ENCODE data around the gene CUEDC2.

CUEDC2 gene

DNA sequence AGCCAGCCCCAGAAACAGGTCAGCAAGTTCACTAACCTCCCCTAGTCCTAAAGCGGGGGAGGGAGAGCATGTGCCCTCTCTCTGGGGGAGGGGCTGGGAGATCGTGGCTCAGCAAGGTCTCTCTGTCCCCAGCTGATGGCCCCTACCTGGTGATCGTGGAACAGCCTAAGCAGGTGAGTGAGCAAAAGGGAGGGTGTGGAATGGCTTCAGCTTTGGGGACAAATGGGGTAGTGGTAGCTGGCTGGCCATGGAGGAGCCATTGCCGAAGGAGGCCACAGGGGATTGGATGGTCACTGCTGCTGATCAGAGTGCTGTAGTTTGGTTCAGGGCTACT is 36.1 kb downstream of the CUEDC2 start:
- DNase-seq: no peak

DNA sequence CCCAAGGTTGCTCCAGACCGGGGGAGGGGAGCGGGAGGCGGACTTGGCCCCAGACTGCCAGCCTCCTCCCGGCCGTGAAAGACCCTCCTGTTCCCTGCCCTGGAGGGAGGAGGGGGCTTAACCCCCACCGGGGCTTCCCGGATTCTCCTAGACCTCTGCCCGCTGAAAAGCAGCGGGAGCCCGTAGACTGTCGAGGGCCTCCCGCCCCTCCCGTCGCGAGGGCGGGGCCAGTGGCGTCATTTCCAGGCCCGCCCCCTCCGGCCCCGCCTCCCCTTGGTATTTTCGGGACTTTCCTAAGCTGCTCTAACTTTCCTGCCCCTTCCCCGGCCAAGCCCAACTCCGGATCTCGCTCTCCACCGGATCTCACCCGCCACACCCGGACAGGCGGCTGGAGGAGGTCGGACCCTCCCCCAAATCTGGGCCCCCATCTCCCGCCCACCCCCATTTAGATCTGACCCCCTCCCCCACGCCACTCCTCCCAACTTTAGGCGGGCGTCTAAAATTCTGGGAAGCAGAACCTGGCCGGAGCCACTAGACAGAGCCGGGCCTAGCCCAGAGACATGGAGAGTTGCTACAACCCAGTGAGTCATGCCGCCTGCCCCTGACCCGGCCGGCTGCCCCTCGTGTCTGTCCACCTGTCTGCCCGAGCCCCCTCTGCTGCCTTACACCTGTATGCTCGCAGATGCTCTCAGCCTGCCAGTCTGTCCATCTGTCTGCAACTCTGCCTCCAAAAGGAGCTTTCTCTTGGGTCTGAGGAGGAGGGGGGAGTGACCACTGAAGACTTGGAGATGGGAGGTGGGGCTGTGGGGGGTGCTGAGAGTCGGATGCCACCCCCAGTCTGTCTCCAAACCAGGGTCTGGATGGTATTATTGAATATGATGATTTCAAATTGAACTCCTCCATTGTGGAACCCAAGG is 36.7 kb downstream of the CUEDC2 start, which contains the start of gene NFKB2:
Gene NFKB2, plus strand, starts transcription at position 306 of the 917 bp plus-strand sequence. Its CDS starts 255 bp downstream, at position 561.
- DNase-seq: peak; percentile 85

DNA sequence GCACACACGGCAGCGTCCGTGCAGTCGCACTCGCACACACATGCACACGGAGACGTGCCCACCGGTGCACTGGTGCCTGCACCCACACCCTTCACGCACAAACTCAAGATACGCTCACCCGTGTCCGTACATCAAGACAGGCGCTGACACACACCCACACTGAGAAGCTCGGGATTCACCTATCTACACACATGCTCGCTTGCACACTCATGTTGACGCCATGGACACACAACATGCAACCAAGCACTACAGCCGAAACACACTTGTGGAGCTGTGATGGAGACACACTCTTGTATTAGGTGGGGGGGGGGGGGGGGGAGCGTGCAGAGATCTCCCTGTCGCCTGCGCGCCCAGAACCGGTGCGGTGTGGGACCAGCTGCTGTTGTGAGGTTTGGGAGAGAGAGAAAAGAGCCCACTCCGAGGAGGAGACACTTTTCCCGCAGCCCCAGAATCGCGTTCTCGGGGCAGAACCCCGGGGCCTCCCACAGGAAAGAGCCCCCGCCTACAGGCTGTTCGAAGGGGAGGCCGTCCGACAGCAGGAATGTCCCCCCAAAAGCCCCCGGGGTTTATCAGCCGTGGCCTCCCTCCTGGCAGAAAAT is 37.5 kb downstream of the CUEDC2 start:
- DNase-seq: no peak

DNA sequence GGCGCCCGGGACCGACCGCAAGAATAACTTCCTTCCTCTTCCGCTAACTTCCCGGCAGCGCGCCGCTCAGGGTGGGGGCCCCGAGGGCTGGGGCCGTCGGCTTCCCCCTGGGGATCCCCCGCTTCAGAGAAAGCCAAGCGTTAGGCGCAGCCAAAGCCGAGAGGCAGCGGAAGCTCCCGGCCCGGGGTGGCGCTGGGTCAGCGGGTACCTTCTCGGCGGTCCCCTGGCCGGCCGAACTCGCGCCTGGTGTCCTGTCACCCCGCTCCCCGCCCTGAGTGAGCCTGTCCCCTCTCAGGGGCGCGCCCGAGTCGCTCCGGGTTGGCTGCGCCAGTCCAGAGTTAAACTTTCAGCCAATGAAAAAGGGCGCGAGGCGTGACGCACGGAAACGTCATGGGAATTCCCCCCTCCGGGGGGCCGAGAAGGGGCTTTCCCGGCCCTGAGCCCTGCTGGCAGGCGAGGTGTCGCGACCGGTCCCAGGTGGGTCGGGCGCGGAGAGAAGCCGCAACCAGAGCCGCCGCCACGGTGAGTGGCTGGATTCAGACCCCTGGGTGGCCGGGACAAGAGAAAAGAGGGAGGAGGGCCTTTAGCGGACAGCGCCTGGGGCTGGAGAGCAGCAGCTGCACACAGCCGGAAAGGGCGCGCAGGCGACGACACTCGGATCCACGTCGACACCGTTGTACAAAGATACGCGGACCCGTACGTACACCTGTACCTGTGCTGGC is 38.1 kb downstream of the CUEDC2 start:
- DNase-seq: peak; percentile 93

DNA sequence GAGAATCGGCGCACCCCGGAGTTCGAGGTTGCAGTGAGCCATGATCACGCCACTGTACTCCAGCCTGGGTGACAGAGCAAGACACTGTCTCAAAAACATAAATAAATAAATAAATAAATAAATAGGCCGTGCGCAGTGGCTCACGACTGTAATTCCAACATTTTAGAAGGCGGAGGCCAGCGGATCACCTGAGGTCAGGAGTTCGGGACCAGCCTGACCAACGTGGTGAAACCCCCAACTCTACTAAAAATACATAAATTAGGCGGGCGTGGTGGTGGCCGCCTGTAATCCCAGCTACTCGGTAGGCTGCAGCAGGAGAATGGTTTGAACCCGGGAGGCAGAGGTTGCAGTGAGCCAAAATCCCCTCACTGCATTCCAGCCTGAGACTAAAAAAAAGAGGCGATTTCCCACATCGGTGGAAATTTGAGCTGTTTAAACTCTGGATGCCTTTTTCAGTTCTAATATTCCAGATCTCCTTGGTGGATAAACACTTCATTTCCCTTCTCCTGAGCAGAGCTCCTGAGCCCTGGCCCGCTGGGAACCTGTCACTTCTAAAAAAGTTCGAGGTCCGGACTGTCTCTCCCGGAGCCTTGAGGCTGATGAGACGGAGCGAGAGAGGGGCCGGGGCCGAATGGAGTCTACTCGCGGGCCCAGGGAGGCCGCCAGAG is 38.8 kb downstream of the CUEDC2 start:
- DNase-seq: no peak

DNA sequence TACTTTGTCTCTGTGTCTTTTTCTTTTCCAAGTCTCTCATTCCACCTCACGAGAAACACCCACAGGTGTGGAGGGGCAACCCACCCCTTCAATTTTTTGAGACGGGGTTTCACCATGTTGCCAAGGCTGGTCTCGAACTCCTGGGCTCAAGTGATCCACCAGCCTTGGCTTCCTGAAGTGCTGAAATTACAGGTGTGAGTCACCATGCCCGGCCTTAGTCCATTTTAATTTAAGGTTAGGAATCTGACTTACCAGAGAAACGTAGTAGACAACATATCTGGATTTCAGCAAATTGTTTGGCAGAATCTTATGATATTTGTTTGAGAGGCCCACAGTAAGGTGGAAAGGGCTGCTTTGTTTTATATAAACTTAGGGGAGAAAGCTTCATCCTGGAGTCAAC is 40.1 kb downstream of the CUEDC2 start:
- DNase-seq: no peak

DNA sequence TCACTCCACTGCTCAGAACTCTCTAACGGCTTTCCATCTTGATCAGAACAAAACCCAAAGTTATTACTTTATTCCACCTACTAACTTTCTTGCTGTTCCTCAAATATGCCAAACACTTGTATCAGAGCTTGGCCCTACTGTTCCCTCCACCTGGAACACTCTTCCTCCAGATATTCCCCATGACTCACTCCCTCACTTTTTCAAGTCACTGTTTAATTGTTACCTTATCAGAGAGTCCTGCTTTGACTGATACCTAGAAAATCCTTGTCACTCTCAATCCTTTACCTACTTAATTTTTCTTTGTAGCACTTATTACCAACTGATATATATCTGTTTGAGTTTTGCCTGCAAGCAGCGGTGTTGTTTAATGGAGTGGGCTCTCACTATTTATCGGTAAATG is 42.5 kb downstream of the CUEDC2 start:
- no peak for DNase-seq

DNA sequence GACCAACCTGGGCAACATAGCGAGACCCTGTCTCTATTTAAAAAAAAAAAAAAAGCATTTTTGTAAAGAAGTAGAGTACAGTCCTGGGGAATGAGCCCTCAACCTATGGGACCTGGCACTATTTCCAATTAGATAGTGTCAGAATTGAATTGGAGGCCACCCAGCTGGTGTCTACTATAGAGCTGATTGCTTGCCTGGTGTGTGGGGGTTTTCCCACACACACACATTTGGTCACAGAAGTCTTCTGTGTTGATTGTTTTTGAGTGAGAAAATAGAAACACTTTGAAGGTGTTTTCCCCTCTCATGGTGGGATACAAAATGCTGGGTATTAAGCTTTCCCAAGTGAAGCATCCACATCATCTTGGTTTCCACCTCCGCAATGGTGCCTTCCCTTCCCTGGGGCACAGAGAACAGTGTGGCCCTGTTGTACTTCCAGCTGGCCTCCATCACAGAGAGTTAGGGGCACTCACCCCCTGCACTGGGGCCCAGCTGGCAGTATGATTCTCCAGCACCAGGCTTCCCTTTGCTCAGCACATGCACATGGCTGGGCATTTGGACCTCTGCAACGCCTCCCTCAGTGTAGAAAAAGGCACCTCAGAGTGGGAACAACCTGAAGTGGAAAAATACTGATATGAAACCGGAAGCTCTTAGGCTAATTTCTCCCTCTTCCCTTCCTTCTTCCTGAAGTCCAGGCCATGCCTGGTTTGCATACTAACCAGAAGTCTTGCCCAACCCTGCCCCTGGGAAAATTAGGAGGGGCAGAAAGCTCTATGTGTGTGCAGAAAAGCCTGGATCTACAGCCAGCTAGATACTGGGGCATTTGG is 47.6 kb downstream of the CUEDC2 start:
- no peak for DNase-seq

DNA sequence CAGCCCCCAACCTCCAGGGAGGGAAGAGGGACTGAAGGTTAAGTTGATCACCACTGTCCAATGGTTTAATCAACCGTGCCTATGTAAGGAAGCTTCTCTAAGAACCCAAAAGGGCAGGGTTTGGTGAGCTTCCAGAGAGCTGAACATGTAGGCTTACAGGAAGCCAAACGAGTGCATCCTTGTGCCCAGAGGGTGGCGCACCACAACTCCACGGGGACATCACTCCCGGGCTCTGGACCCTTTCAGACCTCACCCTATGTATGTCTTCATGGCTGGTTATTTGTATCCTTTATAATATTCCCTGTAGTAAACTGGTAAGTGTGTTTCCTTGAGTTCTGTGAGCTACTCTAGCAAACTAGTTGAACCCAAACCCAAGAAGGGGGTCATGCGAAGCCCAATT is 48.3 kb downstream of the CUEDC2 start:
- no peak for DNase-seq

DNA sequence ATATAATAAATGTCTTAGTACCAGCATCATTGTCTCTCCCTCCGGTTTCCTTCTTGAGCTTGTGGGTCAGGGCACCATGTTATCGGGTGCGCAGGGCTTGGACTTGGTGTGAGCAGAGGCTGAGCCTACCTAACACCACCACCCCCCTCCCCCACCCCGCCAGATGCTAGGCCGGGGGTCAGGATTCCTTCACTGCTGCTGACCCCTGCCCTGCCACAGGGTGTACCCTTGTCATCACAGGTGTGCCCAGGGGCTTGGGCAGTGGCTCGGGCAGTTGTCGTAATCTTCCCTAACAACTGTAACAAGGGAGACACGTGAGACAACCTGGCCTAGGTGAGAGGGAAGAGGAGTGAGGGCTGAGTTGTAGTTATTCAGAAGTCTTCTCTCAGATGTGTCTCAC is 49.5 kb downstream of the CUEDC2 start:
- DNase-seq: no peak

DNA sequence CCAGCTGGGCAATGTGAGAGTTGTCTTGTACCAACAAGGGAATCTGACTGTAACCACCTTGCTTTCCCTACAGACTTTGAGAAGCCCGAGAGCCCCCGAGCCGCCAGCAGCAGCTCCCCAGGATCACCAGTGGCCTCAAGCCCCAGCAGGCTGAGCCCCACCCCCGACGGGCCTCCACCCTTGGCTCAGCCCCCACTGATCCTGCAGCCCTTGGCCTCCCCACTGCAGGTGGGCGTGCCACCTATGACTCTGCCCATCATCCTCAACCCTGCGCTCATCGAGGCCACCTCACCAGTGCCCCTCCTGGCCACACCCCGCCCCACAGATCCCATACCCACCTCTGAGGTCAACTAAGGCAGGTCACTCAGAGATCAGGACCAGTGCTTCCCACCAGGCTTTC is 50.4 kb downstream of the CUEDC2 start:
- no peak for DNase-seq

DNA sequence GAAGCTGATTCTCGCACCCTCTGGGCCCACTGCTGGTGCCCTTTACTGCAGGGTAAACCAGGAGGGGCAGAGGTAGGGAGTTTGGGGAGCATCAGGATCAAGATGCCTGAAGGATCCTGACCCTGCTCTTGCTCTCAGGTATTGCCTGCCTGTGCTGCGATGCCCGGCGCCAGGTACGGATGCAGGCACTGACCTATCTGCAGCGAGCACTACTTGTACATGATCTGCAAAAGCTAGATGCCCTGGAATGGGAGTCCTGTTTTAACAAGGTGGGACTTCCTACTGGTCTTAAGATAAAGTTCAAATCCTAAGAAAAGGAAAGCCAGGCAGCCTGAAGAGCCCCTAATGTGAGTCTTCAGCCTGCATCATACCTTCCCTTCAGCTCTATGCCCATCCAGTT is 53.0 kb downstream of the CUEDC2 start:
- DNase-seq: no peak

DNA sequence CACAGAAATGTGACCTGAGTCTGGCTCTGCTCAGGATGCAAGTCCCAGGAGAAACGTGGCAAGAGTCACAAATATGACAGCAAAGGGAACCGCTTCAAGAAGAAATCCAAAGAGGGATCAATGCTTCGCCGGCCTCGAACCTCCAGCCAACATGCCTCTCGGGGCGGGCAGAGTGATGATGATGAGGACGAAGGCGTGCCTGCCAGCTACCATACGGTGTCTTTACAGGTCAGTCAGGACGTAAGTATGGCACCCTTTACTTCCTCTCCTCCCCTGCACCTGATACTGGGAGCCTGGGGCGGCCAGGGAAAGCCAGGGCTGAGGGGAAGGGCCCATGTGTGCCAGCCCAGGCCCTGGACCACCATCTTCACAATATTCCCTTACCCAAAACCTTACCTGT is 55.5 kb downstream of the CUEDC2 start:
- no peak for DNase-seq

DNA sequence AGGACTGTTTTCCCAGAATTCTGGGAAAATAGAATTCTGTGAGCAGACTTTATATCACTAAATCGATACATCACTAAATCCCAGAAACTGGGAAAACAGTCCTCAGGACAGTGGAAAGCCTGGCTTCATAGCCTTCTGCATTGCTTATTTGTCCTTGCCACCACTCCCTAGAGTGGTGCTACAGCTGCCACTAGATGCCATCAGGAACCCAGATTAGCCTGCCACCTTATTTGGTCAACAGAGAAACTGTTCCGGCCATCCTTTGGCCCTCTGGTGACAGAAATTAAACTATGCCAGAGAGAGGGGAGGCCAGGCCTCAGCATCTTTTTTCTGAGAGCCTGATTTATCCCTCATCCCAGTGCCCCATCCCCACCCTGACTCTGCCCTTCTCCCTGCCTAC is 56.5 kb downstream of the CUEDC2 start:
- no peak for DNase-seq

DNA sequence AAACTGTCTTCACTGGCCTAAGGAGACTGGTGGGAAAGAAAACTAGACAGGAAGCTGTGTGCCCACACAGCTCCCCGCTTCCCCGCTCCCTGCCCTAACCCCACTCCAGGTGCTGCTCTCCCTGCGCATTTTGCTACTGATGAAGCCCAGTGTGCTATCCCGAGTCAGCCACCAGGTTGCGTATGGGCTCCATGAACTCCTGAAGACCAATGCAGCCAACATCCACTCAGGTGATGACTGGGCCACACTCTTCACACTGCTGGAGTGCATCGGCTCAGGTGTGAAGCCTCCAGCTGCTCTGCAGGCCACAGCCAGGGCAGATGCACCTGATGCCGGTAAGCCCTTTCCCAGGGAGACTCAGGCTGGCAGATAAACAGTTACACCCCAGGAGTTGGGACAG is 57.1 kb downstream of the CUEDC2 start:
- no peak for DNase-seq

Data from fibroblast of skin of back (primary cell).